Skin of body (tissue), 2 donors: ENCODE measurements around the gene SOS2. TPM values are rescaled to one million over a fixed set of nuclear protein-coding genes. Genes with fewer than 3 reads are reported as not detected.

ENCODE experiments used
- DNase-seq: peaks from one replicate; lab custom pipeline; 2025; lab: John Stamatoyannopoulos, UW
- total RNA-seq: library from RNA; depleted of rRNA; stranded (reverse); fragments of >200 nt; gene quantifications from one replicate; pipeline ENCODE4 v1.2.3, GENCODE V29; 2014

The SOS2 gene
- total RNA-seq: 32.1 TPM

DNA sequence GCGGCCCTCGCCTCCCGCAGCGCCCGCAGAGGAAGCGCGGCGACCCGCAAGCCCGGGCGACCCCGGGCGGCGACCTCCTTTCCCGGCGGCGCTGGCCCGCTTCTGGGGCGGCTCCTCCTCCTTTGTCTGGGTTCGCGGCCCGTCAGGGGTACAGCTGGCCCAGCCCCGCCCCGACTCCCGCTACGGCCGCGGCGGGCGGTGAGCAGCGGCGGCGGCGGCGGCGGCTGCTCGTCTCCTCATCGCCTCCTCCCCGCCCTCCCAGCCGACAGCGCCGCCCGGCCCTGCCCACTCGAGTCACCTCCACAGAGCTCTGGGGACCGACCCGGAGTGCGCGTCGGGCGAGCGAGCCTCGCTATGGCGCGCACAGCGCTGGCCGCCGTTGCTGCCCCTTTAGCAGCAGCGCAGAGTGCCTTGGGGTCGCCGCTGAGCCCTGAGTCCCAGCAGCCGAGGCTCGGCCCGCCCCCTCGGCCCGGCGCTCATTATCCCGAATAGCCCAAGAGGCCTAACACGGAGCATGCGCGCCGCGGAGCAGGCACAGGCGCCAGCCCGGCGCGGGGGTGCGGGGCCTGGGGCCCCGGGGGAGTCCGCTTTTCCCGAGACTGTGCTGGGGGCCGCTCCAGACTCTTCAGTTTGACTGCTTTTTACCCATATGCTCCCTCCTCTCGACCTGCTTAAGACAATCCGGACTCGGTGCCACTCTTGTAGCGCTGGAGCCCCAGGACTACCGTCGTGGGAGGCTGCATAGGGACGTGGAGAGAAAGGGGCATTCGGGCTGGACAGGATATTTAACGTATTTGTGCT lies at the start of gene SOS2:
Gene SOS2 (minus strand): TSS at position 104 of the 801 bp plus-strand sequence. CDS start 295 bp downstream, outside the sequence.
- peak; percentile 78 for DNase-seq

DNA sequence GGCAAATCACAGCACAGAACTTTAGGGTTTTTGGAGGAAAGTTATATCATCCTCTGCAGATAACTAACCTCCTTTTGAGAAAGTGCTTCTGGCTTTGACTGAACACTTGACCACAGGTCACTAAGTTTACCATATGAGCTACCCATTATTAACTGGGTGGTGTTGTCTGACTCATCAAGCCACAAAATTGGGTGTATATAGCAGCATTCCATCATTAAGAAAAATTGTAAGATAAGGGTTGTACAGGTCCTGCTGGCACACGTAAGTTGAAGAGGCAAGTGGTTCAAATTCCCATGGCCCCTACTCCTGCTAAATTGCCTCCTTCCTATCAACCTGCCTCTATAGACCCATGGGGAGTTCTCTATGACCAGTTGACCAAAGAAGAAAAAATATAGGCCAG lies 41.1 kb upstream of the SOS2 start:
- no peak for DNase-seq

DNA sequence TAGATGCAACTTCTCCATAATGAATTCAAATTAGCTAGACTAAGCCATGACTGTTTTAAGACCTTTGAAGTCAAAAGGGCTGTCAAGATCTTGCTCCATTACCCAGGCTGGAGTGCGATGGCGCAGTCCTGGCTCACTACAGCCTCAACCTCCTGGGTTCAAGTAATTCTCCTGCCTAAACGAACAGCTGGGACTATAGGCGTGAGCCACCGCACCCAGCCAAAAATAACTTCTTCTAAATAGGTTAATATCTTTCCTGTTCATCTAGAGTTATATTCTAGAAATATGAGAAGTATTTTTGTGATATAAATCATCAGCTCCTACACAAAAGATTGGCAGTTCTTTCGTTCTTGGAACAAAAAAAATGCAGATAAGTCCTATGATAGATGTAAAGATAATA lies 39.6 kb upstream of the SOS2 start:
- DNase-seq: no peak

DNA sequence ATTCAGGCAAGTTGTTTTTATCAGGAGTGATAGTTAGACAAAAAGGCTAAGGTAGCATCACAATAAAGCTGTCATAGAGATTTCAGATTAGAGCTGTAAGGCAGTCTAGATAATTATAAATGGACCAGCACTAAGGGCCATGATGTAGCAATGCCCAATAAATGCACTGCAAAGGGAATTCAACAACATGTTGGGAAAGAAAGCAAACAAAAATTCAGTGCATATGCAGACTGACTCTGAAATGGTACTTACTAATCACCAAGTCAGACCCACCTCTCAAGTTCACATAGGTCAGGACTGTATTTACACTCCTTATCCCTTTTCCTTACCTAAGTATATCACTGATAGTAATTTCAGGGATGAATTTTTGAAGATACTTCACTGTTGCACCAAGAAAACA lies 33.7 kb upstream of the SOS2 start:
- DNase-seq: no peak

DNA sequence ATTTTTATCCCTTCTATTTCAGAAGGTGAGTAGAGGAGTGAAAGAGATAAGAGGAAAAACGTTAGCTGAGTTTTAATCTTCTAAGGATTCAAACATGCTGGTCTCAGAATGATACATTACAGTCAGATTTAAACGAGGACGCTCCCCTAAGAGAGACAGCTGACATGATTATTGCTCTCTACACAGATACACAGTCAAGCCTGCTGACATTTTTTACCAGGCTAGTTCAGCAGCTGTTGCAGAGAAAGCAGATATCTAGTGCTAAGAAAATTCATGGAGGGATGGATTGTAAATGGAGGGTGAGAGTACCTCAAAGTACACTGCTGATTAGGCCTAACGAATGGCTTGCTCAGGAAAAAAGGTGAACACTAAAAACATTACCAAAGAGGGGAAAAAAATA lies 31.9 kb upstream of the SOS2 start:
- DNase-seq: no peak

DNA sequence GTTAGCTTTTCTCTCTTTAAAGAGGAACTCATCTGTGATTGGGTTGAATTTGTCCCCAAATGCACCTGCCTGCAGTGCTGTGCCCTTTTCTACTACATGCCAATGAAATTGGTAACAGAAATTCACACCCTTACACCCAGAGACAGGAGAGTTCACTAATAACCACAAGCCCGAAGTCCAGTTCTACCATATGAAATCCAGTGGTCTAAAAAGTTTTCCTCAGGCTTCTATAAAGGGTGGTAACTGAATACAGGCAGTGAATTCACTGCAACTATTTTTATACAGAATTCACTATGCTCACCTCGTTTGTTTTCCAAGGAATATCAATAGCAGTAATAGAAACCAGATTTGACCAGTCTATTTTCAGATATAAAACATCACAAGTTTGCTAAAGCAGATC lies 31.5 kb upstream of the SOS2 start:
- no peak for DNase-seq

DNA sequence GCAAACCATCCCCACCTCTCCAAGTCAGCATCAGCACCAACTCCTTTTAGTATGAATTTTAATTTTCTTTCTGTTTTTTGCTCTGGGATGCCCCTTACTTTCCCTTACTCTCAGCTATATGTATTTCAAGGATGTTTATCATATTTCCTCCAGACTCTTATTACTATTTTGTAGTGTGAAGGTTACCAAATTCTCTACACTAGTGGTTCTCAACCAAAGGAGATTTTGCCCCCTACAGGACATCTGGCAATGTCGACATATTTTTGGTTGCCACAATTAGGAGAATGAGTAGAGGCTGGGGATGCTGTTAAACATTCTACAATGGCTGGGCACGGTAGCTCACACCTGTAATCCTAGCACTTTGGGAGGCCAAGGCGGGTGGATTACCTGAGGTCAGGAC lies 29.1 kb upstream of the SOS2 start:
- DNase-seq: no peak

DNA sequence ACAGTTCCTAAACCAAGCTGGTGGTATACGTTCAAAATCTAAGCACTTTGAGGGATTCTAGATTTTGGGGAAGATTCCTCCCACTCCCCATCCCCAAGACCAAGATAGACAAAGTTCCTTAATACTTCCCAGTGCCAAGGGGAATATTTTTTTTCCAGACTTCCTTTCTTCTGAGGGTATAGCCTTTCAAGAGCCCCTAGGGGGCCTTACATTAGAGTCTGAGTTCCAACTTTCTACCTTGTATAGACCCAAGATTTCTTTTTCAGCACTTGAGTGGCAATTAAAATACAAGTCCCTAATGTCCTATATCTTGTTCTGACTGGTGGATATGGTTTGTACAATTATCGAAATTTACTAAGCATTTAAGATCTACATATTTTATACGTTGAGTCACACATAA lies 28.7 kb upstream of the SOS2 start:
- DNase-seq: no peak

DNA sequence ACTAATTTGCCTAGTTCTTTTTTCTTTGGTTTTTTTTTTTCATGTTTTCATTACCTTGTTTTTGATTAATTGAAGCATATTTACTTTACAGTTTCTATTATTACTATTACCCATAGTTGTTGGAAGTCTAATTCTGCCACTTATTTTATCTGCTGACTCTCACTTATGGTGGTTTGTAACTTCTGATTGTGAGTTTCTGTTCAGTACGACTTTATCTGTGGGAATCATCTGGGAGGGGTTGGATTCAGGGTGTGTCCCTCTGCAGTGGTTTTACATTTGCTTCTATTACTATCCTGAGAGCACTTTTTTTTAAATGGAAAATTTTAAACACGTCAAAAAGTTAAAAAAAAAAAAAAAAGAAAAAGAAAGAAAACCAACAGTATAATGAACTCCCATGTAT lies 26.4 kb upstream of the SOS2 start:
- no peak for DNase-seq

DNA sequence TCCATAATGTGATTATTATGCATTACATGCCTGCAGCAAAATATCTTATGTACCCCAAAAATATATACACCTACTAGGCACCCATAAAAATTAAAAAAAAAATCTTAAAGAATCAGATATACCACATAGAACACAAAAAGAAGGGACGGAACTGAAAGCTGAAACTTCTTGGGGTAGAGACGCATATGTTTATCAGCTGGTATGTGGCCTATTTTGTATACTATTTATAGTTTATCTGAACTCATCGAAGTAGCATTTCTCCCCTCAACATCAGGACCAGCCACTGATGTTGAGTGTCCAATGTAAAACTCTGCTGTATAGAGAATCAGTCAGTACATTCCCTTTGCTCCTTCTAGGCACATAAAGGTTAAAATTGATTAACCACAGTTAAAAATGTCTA lies 22.9 kb upstream of the SOS2 start:
- DNase-seq: no peak

DNA sequence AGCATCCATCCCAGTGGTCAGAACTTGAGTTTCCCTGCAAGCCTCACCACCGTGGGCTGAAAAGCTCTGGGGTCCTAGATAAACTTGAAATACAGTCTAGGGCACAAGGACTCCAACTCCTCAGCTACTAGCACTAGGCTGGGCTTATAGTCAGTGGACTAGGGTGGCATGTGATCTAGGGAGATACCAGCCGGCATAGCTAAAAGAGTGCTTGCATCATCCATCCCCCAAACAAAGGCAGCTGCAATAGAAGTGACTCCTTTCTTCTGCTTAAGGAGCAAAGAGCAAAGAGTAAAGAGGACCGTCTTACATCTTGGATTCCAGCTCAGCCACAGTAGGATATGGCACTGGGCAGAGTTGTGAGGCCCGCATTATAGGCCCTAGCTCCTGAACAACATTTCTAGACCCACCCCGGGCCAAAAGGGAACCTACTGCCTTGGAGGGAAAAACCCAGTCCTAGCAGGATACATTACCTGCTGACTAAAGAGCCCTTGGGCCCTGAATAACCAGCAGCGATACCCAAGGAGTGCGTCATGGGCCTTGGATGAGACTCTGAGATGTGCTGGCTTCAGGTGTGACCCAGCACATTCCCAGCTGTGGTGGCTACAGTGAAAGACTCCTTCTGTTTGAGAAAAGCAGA lies 17.9 kb upstream of the SOS2 start:
- no peak for DNase-seq

DNA sequence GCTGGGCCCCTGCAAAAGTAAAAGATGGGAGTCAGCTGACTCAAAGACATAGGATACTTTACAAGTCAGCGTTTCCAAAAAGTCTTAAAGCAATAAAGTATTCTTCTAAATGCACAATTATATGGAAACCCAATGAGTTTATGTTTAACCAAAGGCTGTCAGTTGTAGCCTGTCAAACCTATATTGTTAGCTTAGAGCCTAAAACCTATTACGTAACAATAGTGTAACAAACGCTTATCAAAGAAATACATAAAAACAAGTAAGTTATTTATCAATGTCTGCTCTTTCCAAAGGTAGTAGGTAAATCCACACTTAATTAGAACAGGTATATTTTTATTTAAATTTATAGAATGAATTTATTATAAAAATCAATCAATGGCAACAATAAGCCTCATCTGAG lies 15.9 kb upstream of the SOS2 start:
- no peak for DNase-seq

DNA sequence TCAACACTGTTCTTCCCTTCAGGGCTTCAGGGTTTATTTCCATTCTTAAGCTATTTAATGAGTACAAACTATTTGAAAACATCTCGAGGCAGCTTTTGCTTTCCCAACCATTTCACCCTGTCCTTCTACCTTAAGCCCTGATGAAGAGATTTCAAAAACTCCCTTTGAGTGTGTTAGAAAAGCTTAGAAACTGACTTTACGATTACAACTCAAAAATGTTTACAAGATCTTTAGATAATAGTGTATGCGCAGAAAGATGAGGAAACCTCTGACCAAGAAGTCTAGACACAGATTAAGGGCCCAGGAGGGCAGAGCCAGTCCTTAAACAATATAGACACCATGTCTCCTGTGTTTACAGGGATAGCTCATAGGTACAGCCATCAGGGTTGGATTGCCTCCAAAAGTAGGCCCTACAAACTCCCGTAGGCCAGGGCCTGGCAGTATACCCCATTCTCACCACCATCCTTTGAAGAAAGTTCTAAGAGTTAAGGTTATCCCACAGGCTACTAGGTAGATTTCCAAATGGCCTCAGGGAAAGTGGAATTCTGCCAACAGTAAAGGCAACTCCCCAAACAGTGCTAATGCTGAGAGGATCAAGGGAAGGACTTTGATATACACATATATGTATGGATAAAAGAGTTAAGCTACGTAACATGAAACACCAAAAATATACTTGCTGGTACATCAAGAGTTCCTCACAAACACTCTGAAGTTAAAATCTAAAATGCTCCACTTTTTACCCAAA lies 11.4 kb upstream of the SOS2 start:
- no peak for DNase-seq

DNA sequence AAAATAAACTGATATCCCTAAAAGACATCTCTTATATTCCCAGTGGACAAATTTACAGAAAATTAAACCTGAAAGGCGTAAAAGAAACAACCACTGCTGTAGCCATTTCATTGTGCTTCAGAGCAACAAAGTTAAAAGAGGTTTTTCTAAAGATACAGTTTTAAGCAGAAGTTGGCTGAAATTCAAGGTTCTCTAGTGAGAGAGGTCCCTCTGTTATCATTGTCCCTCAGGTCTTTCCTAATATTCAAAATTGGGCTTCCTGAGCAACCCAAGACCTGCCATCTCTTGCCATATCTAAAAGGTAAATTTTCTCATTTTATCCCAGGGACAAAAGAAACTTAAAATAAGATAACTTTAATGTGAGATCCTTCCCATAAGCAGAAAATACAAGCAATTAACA lies 10.7 kb upstream of the SOS2 start:
- no peak for DNase-seq

DNA sequence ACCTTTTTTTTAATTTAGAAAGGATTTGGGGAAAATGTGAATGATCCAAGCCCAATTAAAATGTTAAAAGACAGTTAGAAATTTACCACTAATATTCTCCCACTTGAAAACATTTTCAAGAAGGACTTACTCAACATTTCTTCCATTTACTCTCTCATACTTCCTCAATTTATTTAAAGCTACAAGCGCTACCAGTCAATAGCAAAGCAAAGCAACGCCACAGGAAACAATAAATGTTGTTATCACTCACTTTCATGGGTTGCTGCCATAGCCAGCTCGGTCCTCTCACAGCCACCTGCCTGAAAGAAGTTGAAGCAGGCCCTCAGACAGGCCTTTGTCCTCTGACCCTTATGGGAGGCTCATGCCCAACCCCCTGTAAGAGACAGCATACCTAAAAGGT lies 6.0 kb upstream of the SOS2 start:
- DNase-seq: no peak

DNA sequence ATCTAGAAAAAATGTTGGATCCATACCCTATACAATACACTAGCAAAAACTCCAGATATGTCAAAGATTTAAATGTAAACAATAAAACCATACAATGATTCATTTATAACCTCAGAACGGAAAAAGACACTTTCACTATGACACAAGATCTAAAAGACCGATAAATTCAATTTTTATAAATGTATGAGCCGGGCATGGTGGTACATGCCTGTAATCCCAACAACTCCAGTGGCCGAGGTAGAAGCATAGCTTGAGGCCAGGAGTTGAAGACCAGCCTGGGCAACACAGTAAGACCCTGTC lies 2.5 kb upstream of the SOS2 start:
- DNase-seq: no peak

DNA sequence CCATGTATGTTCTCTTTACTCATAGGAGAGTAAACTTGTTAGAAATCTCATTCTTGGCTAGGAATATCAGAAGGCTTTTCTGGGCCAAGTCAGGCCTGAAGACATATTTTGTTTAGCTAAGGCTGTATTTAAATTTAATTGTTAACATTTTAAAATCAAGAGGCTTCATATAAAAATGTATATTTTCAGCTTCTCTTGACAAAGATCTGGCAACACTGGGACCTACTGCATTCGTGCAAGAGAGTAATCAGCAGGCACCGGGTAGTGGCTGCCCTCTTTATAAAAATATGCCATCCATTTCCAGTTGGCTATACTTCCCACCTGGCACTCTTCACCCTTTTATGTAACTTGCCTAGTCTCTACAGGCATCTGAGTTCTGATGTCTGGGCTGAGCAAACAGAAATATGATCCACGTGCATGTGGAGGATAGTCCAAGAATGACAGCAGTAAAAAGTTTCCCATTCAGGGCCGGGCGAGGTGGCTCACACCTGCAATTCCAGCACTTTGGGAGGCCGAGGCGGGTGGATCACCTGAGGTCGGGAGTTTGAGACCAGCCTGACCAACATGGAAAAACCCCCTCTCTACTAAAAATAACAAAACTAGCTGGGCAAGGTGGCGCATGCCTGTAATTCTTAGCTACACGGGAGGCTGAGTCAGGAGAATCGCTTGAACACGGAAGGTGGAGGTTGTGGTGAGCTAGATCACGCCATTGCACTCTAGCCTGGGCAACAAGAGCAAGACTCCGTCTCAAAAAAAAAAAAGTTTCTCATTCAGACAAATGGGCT lies 2.0 kb upstream of the SOS2 start:
- no peak for DNase-seq

DNA sequence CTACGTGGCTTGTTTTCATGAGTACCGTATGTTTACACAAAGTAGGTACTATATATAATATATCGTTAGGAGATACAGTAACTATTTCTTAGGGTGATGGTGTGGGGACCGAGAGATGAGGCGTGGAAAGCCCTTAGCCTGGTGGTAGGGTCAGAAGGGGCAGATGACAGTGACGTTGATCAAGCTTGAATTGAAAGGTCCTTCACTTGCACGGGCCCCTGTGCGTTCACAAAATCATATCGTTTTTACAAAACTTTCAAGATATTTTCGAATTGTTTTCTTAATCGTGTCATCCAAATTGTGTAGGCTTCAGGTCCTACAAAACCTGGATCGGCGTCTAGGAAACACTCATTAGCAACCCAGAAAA lies 881 bp upstream of the SOS2 start:
- DNase-seq: no peak

DNA sequence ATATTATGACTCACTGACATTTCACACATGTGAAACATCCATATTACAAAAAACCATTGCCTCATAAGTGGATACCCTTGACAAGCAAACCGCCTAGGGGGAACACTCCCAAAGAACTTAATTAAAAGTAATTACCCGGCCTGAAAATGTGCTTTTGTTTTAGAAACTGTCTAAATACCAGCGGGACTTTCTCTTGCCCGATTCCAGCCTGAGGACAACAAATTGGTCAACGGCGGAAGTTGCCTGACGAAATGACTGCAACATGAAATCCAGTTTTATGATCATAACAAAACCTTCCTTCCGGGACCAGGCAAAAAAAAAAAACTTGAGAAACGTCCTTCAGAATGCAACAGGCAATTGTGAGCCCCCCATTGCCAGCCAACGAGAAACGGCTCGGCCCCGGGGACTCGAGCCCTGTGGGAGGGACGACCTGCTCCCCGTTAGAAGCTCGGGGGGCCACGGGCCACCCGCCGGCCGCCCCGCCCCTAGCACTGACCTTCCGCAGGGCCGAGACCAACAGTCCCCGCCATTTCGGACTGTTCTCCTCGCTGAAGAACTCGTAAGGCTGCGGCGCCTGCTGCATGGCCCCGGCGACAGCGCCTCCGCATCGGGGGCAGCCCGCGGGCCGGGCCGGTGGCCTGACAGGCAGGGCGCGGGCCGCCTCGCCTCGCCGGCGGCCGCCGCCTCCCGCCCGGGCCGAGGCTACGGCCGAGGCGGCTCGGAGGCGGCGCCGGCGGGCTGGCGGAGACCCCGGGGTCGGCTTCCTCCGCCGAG lies 490 bp downstream of the SOS2 start:
- DNase-seq: peak; percentile 35

DNA sequence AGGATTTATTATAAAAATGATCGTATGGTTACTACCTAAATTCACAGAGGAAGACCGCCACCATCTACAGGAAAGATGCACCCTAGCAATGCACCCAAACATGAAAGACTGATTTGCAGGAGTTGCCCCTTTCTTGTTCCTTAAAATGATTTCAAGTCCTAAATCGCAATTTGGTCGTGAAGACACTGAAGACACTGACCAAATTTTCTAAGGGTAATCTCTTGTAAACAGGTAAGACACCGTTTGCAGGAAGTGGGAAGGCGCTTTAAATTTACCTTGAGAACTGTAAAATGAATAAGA lies 1.0 kb downstream of the SOS2 start:
- no peak for DNase-seq

DNA sequence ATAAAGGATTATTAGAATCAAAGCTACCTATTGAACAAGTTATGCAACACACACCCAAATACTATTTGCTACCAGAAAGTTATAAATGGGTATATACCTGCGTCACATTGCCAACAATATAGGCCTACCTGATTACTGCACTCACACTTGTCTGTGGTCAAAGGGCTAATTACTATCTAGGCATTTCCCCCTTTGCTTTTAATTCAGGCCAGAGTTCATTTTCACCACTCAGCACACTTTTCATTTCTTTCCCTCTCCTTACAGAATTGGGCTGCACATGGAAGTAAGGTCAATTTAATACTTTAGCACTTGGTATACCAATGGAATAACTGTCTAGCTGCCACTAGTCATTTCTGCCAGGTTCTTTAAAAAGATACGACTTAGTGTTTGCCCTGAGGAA lies 1.7 kb downstream of the SOS2 start:
- DNase-seq: no peak

DNA sequence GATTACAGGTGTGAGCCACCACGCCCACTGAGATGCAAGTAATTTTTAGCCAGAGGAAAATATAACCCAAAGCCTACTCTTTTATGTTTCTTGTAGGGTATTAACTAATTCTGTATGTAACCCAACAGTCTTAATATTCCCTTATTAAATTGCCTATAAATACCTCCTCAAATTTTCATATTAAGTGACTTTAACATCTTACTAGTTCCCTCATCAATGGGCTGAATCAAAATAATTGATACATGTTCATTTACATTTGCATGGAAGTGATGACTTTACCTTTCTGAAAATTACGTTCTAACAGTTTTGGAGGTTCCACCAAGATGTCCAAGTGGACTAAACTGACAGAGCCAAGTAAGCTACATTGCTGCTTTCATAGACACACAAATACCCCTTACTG lies 3.1 kb downstream of the SOS2 start:
- no peak for DNase-seq
